ENCODE measurements around the gene IFIT2.

The IFIT2 gene

DNA sequence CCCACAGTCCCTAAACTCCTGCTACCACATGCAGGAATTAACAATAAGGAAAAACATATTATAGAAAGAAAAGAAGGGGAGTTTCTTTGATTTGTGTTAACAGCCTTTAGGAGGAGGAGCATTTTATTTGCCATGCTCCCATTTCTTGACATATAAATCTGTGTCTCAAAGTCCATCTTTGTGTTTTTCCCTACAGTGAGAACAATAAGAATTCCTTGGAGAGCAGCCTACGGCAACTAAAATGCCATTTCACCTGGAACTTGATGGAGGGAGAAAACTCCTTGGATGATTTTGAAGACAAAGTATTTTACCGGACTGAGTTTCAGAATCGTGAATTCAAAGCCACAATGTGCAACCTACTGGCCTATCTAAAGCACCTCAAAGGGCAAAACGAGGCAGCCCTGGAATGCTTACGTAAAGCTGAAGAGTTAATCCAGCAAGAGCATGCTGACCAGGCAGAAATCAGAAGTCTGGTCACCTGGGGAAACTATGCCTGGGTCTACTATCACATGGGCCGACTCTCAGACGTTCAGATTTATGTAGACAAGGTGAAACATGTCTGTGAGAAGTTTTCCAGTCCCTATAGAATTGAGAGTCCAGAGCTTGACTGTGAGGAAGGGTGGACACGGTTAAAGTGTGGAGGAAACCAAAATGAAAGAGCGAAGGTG lies 4.1 kb downstream of the IFIT2 start:
- no peak overlapping the region for H3K27ac ChIP-seq (ENCODE audit: low read length)
- H3K79me2 ChIP-seq (ENCODE audit: low read length), result no peaks in the 10 kb centered on the region
- no peak for TF ChIP-seq EZH2phosphoT487 (IDR thresholded peaks at IDR 0.05; ENCODE audit: low read depth)
- no peaks in the 10 kb centered on the region for H4K20me1 ChIP-seq (ENCODE audit: insufficient read depth, low read length)
- no peaks in the 10 kb centered on the region for H3K36me3 ChIP-seq (replicated peaks; ENCODE audit: low read depth, low read length)
- no peak overlapping the region for H3K4me2 ChIP-seq (ENCODE audit: low read length)
- no peak overlapping the region for H3K4me3 ChIP-seq (ENCODE audit: low read length)
- no peaks in the 10 kb centered on the region for H3K9me3 ChIP-seq (ENCODE audit: insufficient read depth, low read length)
- H2AFZ ChIP-seq (ENCODE audit: low read depth, low read length), result no peak overlapping the region
- peaks cover 16% of the 10 kb centered on the region for H3K4me1 ChIP-seq (ENCODE audit: low read length)
- H3K9ac ChIP-seq (ENCODE audit: low read length), result no peak overlapping the region
- H3K27me3 ChIP-seq (ENCODE audit: low read depth, low read length), result no peaks in the 10 kb centered on the region

DNA sequence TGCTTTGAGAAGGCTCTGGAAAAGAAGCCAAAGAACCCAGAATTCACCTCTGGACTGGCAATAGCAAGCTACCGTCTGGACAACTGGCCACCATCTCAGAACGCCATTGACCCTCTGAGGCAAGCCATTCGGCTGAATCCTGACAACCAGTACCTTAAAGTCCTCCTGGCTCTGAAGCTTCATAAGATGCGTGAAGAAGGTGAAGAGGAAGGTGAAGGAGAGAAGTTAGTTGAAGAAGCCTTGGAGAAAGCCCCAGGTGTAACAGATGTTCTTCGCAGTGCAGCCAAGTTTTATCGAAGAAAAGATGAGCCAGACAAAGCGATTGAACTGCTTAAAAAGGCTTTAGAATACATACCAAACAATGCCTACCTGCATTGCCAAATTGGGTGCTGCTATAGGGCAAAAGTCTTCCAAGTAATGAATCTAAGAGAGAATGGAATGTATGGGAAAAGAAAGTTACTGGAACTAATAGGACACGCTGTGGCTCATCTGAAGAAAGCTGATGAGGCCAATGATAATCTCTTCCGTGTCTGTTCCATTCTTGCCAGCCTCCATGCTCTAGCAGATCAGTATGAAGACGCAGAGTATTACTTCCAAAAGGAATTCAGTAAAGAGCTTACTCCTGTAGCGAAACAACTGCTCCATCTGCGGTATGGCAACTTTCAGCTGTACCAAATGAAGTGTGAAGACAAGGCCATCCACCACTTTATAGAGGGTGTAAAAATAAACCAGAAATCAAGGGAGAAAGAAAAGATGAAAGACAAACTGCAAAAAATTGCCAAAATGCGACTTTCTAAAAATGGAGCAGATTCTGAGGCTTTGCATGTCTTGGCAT lies 4.8 kb downstream of the IFIT2 start:
- Histone ChIP-seq H3K36me3 (replicated peaks; ENCODE audit: low read depth, low read length) (no peaks in the 10 kb centered on the region), H3K4me3 (ENCODE audit: low read length) (no peak overlapping the region), H3K4me1 (ENCODE audit: low read length) (peaks cover 9% of the 10 kb centered on the region), H3K27me3 (ENCODE audit: low read depth, low read length) (no peaks in the 10 kb centered on the region), H4K20me1 (ENCODE audit: insufficient read depth, low read length) (no peaks in the 10 kb centered on the region), H3K27ac (ENCODE audit: low read length) (no peak overlapping the region), H3K79me2 (ENCODE audit: low read length) (no peaks in the 10 kb centered on the region), H2AFZ (ENCODE audit: low read depth, low read length) (no peak overlapping the region), H3K4me2 (ENCODE audit: low read length) (no peak overlapping the region), H3K9ac (ENCODE audit: low read length) (no peak overlapping the region), H3K9me3 (ENCODE audit: insufficient read depth, low read length) (no peaks in the 10 kb centered on the region)
- TF ChIP-seq, protein P1, sequence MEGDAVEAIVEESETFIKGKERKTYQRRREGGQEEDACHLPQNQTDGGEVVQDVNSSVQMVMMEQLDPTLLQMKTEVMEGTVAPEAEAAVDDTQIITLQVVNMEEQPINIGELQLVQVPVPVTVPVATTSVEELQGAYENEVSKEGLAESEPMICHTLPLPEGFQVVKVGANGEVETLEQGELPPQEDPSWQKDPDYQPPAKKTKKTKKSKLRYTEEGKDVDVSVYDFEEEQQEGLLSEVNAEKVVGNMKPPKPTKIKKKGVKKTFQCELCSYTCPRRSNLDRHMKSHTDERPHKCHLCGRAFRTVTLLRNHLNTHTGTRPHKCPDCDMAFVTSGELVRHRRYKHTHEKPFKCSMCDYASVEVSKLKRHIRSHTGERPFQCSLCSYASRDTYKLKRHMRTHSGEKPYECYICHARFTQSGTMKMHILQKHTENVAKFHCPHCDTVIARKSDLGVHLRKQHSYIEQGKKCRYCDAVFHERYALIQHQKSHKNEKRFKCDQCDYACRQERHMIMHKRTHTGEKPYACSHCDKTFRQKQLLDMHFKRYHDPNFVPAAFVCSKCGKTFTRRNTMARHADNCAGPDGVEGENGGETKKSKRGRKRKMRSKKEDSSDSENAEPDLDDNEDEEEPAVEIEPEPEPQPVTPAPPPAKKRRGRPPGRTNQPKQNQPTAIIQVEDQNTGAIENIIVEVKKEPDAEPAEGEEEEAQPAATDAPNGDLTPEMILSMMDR (IDR thresholded peaks at IDR 0.05; ENCODE audit: low read depth, low read length), result no peak
- no peak for TF ChIP-seq EZH2phosphoT487 (IDR thresholded peaks at IDR 0.05; ENCODE audit: low read depth)

DNA sequence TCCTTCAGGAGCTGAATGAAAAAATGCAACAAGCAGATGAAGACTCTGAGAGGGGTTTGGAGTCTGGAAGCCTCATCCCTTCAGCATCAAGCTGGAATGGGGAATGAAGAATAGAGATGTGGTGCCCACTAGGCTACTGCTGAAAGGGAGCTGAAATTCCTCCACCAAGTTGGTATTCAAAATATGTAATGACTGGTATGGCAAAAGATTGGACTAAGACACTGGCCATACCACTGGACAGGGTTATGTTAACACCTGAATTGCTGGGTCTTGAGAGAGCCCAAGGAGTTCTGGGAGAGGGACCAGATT lies 5.4 kb downstream of the IFIT2 start:
- Histone ChIP-seq H4K20me1 (ENCODE audit: insufficient read depth, low read length) (no peaks in the 10 kb centered on the region), H3K27ac (ENCODE audit: low read length) (no peak overlapping the region), H3K4me1 (ENCODE audit: low read length) (peaks cover 11% of the 10 kb centered on the region), H3K27me3 (ENCODE audit: low read depth, low read length) (no peaks in the 10 kb centered on the region), H3K9ac (ENCODE audit: low read length) (no peak overlapping the region), H3K4me2 (ENCODE audit: low read length) (no peak overlapping the region), H3K36me3 (replicated peaks; ENCODE audit: low read depth, low read length) (no peaks in the 10 kb centered on the region), H3K9me3 (ENCODE audit: insufficient read depth, low read length) (no peaks in the 10 kb centered on the region), H3K4me3 (ENCODE audit: low read length) (no peak overlapping the region), H3K79me2 (ENCODE audit: low read length) (no peaks in the 10 kb centered on the region), H2AFZ (ENCODE audit: low read depth, low read length) (no peak overlapping the region)
- no peak for TF ChIP-seq EZH2phosphoT487 (IDR thresholded peaks at IDR 0.05; ENCODE audit: low read depth)
- TF ChIP-seq, protein P1 (IDR thresholded peaks at IDR 0.05; ENCODE audit: low read depth, low read length), result no peak

DNA sequence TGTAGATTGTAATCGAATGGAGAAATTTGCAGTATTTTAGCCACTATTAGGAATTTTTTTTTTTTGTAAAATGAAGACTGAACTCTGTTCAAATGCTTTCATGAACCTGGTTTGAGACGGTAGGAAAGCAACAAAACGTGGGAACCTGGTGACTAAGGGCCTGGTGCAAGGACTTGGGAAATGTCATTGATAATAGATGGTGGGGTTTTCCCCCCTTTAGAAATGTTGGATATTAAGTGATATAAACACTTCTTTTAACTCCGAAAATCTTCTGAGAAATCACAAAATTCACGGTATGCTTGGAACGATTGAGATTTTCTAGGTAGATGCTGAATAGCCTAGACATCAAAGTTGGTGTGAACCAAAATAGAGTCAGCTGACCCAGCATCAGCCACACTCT lies 6.4 kb downstream of the IFIT2 start:
- no peaks in the 10 kb centered on the region for H3K79me2 ChIP-seq (ENCODE audit: low read length)
- no peak overlapping the region for H2AFZ ChIP-seq (ENCODE audit: low read depth, low read length)
- no peaks in the 10 kb centered on the region for H3K27me3 ChIP-seq (ENCODE audit: low read depth, low read length)
- H3K4me1 ChIP-seq (ENCODE audit: low read length), result peaks cover 5% of the 10 kb centered on the region
- no peaks in the 10 kb centered on the region for H3K36me3 ChIP-seq (replicated peaks; ENCODE audit: low read depth, low read length)
- H3K9ac ChIP-seq (ENCODE audit: low read length), result no peak overlapping the region
- TF ChIP-seq EZH2phosphoT487 (IDR thresholded peaks at IDR 0.05; ENCODE audit: low read depth), result no peak
- TF ChIP-seq, protein P1 (IDR thresholded peaks at IDR 0.05; ENCODE audit: low read depth, low read length), result no peak
- no peak overlapping the region for H3K4me3 ChIP-seq (ENCODE audit: low read length)
- H3K4me2 ChIP-seq (ENCODE audit: low read length), result no peak overlapping the region
- no peaks in the 10 kb centered on the region for H3K9me3 ChIP-seq (ENCODE audit: insufficient read depth, low read length)
- no peaks in the 10 kb centered on the region for H4K20me1 ChIP-seq (ENCODE audit: insufficient read depth, low read length)
- H3K27ac ChIP-seq (ENCODE audit: low read length), result no peak overlapping the region

Measured in OCI-LY3 (cell line).